Measurements from ENCODE around the gene PANX1.

Gene PANX1

GRCh38 chr11:94185416-94186084 is 56.9 kb downstream of the PANX1 start:
- DNase-seq (ENCODE audit: low read depth): peak; percentile 55

GRCh38 chr11:94186342-94187203 is 57.9 kb downstream of the PANX1 start:
- no peak for DNase-seq (ENCODE audit: low read depth)

GRCh38 chr11:94193288-94193687 is 64.6 kb downstream of the PANX1 start:
- peak; percentile 62 for DNase-seq (ENCODE audit: low read depth)

- DNase-seq (ENCODE audit: low read depth): no peak
Measured at GRCh38 chr11:94194712-94195111, 66.1 kb downstream of the PANX1 start.

GRCh38 chr11:94196363-94196762 is 67.7 kb downstream of the PANX1 start:
- peak; percentile 16 for DNase-seq (ENCODE audit: low read depth)

GRCh38 chr11:94198718-94199117 is 70.1 kb downstream of the PANX1 start:
- no peak for DNase-seq (ENCODE audit: low read depth)

GRCh38 chr11:94199136-94200130 is 70.8 kb downstream of the PANX1 start:
- no peak for DNase-seq (ENCODE audit: low read depth)

- DNase-seq (ENCODE audit: low read depth): peak; percentile 54
Measured at GRCh38 chr11:94201004-94201465, 72.4 kb downstream of the PANX1 start.

- no peak for DNase-seq (ENCODE audit: low read depth)
Measured at GRCh38 chr11:94203070-94203469, 74.4 kb downstream of the PANX1 start.

GRCh38 chr11:94211261-94211830 is 82.7 kb downstream of the PANX1 start:
- DNase-seq (ENCODE audit: low read depth): no peak

GRCh38 chr11:94212898-94213297 is 84.3 kb downstream of the PANX1 start:
- DNase-seq (ENCODE audit: low read depth): no peak

GRCh38 chr11:94217705-94218104 is 89.1 kb downstream of the PANX1 start:
- DNase-seq (ENCODE audit: low read depth): no peak

- DNase-seq (ENCODE audit: low read depth): no peak
Measured at GRCh38 chr11:94218372-94218771, 89.7 kb downstream of the PANX1 start.

GRCh38 chr11:94219771-94220170 is 91.1 kb downstream of the PANX1 start:
- no peak for DNase-seq (ENCODE audit: low read depth)

GRCh38 chr11:94224078-94224477 is 95.4 kb downstream of the PANX1 start:
- no peak for DNase-seq (ENCODE audit: low read depth)

Measured in iris pigment epithelial cell (primary cell).